IPS-18c (cell line): Measurements from ENCODE around the gene BAX.

Experiments used
- H3K4me3 ChIP-seq: 2 replicates; pipeline ENCODE4 v1.7.0; 2013; ENCODE audit warnings: low read depth, mild to moderate bottlenecking, low read length, moderate library complexity; ENCODE audit not compliant: insufficient read depth
- H3K9me3 ChIP-seq: one replicate; pipeline ENCODE4 v1.6.1; 2013; ENCODE audit warnings: mild to moderate bottlenecking, low read length, moderate library complexity; ENCODE audit not compliant: control insufficient read depth, insufficient read depth

BAX gene

DNA sequence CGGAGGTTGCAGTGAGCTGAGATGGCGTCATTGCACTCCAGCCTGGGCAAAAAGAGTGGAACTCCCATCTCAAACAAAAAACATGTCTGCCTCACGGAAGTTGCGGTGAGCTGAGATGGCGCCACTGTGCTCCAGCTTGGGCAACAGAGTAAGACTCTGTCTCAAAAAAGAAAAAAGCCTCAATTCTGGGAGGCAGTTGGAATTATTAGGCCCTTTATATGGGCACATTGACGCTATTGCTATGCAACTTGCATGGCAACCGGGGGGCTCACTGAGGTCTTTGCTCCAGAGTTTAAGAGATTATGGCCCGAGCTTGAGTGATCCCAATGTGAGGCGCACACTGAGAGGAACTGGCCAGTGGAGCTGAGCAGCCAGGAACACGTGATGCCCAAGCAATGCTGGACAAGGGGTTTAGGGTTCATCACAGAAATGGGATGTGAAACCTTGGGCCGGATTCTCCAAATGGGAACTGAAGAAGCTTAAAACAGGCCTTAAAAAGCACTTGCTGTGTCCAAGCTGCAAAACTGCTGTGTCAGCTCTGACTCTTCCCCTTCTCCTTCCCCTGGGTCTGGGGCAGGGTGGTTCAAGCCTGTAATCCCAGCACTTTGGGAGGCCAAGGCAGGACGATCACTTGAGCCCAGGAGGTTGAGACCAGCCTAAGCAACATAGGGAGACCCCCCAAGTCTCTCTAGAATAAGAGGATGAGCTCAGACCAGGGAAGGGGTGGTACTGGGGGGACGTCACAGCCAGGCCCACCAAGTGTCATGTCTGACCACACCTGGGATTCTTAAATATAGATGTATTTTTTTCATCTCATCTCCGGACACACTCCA, 12.9 kb downstream of the BAX start:
- Histone ChIP-seq H3K4me3 (no peak overlapping the region), H3K9me3 (peaks cover 2% of the 10 kb centered on the region)

DNA sequence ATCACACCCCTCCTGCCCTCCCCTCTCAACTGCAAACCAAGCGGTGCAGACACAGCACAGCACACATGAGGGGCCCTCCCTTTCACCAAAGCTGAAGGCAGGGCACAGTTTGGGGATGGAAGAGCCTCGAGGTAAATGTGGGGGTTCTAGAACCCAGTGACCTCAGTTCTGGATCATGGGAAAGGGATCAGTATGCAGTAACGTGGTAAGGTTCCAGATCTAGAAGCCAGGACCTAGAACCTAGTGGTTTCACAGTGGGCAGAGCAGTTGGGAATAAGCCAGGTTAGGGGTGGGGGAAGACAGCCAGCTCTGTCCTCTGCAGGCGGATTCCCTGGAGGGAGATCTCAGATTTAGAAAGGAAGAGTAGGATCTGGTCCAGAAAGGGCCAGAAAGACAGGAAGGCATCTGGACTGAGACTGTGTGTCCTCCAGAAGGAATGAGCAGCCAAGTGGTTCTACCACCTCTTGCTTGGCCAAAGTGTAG, 13.5 kb downstream of the BAX start:
- Histone ChIP-seq H3K4me3 (no peak overlapping the region), H3K9me3 (peaks cover 2% of the 10 kb centered on the region)

DNA sequence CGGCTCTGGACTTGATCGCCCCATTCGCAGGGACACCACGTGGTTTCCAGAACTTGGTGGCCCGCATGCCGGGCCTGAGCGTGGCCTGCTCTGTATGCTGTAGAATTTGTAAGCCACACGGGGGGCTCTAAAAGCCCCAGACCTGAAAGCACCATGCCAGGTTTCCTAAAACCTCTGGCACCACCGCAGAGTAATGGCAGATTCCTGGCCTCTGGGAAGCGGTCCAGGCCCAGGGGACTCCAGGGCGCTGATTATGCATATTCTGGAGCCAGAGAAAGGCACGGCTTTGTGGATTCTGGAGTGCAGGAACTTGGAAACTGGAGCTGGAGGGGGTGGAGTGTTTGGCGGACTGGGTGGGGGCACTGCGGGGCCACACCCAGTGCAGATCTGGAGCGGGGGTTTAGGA, 14.1 kb downstream of the BAX start:
- Histone ChIP-seq H3K9me3 (peaks cover 2% of the 10 kb centered on the region), H3K4me3 (no peak overlapping the region)

DNA sequence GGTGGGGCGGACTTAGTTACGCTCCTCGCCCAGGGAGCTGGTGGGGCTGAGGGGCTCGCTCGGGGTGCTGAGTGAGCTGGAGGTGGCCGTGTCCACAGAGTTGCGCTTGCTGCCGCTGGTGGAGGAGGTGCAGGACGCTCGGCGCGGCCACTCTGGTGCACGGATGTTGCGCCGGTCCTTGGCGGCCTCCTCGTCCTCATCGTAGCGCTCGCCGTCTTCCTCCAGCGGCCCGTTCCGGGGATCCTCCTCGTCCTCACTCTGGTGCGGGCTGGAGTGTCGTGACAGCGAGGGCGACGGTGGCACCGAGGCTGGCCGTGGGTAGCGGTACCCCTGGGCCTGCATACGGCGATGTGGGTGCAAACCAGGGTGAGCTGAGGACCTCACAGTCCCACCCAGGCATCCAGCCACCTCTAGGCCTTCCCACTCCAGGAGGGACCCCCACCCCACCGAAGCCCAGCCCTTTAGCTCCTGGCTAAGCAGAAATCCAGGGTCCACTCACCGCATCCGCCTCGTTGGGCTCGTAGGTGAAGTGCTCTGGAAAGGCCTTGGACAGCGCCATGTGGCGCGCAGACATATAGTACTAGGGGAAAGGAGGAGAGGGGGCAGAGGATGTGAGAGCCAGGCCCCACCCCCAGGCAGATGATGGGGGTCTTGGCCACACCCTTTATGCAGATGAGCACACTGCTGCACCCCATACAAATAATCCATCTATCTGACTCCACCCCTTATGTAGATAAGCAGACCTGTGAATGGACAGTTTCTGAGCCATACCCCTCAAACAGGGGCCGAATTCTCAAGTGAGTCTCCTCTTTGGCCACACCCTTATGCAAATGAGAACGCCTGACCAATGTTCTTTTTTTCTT, 14.8 kb downstream of the BAX start:
- H3K4me3 ChIP-seq: no peak overlapping the region
- H3K9me3 ChIP-seq: peaks cover 2% of the 10 kb centered on the region

DNA sequence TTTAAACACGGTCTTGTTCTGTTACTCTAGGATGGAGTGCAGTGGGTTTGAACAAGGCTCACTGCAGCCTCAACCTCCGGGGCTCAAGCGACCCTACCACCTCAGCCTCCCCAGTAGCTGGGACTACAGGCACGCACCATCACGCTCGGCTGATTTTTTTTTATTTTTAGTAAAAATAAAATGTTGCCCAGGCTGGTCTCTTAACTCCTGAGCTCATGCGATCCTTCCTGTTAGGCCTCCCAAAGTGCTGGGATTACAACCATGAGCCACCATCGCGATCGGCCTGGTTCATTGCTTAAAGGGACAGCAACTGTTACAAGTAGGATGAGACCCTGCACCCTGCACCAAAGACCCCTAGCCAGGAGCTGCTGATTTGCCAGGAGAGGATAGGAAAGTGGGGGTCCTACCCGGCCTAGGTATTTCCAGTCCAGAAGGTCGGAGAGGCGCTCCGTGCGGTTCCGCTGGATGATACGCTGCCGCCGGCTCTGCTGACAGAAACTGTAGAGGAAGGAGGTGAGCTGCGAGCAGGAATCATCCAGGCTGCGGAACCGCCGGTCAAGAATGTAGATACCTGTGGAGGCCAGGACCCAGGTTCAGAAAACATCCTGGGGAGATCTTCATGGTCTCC, 15.6 kb downstream of the BAX start:
- Histone ChIP-seq H3K9me3 (peaks cover 2% of the 10 kb centered on the region), H3K4me3 (no peak overlapping the region; the same call in 1 of the 2 replicates)

DNA sequence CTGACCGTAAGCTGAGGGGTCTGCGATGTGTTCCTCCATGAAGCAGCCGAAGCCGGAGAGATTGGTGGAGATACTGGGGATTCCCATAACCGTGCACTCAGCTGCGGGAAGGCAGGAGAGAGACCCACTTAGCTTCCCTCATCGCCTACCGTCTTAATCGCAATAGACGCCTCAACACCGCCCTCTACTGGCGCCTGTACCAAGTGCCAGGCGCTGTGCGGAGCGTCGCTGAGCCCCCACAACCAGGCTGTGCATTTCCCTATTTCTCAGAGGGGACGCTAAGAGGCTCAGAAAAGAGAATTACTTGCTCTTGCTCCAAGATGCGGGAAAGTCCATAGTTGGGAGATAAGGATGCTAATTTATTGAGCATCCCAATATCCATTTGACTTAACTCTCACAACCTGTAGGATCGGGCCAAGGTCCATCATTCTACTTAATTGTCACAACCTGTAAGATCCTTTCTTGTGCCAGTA, 16.3 kb downstream of the BAX start:
- peaks cover 2% of the 10 kb centered on the region for H3K9me3 ChIP-seq
- H3K4me3 ChIP-seq: no peak overlapping the region

DNA sequence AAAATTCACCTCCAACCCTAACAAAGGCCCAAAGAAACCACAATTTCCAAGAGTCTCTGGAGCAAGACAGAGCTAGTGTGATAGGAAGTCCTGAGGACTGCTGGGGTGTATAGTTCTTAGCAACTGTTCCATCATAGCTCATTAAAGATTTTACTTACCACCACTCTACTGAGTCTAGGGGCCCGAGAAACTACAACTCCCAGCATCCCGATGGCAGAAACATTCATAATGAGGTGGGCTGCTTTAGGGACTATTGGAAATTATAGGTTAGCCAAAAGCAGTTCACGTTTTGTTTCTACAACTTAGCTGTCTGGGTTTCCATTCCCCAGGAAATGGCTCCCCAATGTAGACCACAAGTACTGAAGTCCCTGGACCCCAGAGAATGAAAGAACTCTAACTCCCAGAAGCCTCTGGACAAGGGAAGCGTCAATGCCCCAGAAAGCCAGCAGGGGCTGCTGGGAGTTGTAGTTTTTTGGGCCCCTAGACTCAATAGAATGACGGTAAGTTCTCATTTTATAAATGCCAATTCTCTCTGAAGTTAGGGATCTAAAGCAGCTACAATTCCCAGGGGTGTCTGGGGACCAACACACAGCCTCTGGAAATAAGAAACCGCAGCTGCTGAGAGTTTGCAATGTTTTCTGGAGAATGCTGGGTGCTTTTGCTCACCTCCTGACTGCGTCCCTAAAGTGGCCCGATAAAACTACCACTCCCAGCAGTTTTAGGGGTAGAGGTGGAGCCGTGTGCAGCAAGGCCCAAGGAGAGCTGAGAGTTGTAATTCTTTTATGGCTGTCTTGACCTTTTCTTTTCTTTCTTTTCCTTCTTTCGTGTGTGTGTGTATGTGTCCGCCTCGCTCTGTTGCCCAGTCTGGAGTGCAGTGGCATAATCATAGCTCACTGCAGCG, 21.5 kb downstream of the BAX start:
- Histone ChIP-seq H3K9me3 (no peaks in the 10 kb centered on the region), H3K4me3 (no peak overlapping the region)

DNA sequence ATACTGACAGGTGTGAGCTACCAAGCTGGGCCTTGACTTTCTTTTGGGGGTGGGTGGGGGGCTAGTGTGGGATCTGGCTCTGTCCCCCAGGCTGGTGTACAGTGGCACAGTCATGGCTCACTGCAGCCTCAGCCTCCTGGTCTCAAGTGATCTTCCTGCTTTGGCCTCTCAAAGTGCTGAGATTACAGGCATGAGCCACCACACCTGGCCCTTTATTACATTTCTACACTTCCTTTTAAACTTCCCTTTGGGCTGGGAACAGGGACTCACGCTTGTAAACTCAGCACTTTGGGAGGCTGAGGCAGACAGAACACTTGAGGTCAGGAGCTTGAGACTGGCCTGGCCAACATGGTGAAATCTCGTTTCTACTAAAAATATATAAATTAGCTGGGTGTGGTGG, 22.4 kb downstream of the BAX start:
- Histone ChIP-seq H3K9me3 (no peaks in the 10 kb centered on the region), H3K4me3 (no peak overlapping the region)

DNA sequence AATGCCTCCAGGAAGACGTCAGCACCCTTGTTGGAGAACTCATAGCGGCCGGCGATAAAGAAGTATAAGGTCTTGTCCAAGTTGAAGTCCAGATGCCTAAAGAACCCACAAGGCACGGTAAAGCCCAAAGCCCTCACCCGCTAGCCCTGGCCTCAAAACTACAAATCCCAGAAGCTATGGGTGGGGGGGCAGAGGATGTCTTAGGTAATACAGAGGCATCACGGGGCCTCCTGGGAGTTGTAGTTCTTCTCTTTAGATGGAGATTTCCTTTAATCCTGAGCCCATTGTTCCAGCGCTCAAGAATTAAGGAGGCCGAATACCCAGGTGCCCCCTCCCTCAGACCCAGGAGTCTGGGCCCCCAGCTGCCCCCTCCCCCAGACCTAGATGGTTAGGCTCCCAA, 27.6 kb downstream of the BAX start:
- Histone ChIP-seq H3K4me3 (no peak overlapping the region), H3K9me3 (no peaks in the 10 kb centered on the region)

DNA sequence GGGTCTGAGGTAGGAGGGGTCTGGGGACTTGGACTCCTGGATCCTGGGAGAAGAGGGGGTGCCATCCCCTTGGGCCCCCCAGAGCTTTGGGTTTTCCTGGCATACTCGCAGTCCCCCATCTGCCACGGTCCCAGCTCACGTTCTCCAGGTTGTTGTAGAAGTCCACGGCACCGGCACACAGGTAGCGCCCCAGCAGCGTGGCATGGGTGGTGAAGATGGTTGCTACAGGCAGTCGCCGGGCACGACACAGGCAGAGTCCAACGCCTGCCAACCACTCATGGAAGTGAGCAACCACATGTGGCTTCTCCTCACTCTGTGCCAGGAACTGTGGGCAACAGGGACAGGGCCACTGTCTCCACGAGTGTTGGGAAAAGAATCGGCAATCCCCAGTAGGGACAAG, 31.0 kb downstream of the BAX start:
- no peaks in the 10 kb centered on the region for H3K9me3 ChIP-seq
- H3K4me3 ChIP-seq: no peak overlapping the region

DNA sequence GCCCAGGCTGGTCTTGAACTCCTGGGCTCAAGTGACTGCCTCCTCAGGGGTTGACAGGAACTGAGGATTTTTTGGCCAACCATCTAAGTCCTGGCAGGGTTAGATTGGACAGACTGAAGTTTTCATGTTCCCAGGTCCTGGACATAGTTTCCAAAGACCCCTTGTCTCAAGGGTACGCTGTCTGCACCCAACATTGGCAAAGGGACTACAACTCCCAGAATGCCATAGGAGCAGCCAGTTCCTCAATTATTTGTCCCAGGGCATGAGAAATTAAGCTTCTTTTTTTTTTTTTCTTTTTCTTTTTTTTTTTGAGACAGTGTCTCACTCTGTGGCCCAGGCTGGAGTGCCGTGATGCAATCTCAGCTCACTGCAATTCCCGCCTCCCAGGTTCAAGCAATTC, 31.5 kb downstream of the BAX start:
- Histone ChIP-seq H3K9me3 (no peaks in the 10 kb centered on the region), H3K4me3 (no peak overlapping the region)

DNA sequence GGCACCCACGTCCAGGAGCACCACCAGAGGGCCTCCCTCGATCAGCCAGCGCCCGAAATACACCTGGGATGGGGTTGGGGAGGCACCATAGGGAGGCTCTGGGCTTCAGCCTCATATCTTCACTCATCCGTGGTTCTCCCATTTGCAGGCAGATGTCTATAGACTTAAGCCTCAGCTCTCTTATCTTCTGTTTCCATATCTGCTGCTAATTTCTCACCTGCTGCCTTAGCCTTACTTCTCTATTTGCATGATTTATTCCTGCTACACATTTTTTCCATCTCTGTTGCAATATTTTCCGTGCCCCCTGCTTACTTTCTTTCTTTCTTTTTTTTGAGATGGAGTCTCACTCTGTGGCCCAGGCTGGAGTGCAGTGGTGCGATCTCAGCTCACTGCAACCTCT, 32.6 kb downstream of the BAX start:
- Histone ChIP-seq H3K4me3 (no peak overlapping the region), H3K9me3 (no peaks in the 10 kb centered on the region)

DNA sequence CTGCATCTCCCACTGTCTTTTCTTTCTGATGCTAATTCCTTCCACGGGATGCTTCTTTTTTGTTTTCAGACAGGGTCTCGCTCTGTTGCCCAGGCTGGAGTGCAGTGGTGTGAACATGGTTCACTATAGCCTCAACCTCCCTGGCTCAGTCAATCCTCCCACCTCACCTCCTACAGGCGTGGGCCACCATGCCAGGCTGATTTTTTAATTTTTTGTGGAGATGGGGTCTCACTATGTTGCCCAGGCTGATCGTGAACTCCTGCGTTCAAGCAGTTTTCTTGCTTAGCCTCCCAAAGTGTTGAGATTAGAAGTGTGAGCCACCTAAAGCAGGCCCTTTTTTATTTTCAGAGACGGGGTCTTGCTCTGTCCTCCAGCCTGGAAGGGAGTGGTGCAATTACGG, 33.6 kb downstream of the BAX start:
- Histone ChIP-seq H3K4me3 (no peak overlapping the region), H3K9me3 (no peaks in the 10 kb centered on the region)

DNA sequence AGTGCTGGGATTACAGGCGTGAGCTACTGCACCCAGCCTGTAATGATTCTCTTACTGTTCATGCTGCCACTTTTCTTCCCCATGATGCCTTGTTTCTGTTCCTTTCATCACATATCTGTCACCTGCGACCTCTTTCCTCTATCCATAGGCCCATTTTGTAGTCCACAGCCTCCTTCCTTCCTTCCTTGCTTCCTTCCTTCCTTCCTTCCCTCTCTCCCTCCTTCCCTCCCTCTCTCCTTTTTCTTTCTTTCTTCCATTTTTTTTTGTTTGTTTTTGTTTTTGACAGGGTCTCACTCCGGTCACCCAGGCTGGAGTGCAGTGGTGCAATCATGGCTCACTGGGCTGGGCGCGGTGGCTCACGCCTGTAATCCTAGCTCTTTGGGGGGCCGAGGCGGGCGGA, 34.2 kb downstream of the BAX start:
- Histone ChIP-seq H3K9me3 (no peaks in the 10 kb centered on the region), H3K4me3 (no peak overlapping the region)

DNA sequence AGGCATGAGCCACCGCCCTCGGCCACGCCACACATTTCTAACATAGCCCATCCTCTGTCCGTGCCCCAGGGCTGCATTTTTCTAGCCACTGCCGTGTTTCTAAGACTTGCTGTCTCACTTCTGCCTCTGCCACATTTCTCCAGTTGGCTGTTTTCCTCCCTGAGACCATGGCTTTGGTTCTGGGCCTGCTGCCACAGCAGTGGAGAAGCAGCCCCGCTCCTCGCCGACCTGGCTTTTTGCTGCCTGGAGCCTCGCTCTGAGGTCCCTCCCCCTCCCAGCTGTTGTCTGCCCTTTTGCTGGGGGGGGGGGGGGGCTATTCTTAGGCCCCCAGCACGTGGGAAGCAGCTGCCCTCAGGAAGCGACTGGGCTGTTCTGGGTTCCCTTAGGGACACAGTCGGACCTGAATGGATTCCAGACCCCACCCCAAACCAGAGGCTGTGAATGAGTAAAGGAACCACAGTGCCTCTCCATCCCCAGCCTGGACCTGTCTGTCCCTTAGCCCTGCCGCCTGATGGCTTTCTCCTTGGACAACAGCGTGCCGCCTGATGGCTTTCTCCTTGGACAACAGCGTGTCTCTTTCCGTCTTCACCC, 35.1 kb downstream of the BAX start:
- Histone ChIP-seq H3K4me3 (no peak overlapping the region), H3K9me3 (no peaks in the 10 kb centered on the region)

DNA sequence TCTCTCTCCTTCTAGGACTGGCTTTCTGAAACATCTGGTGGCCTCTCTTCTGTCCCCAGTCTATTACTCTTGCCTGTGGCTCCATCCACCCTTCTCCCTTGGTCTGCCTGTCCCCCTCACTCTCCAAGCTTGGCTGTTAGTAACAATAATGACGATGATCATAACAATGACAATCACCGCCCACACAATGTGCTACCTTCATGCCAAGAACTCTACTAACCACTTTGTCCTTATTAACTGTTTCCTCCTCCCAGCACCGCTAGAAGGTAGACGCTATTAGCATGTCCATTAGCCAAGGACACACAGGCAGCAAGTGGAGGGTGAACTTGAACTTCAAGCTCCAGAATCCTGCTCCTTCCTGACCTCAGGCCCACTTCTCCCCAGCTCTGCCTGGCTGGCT, 35.7 kb downstream of the BAX start:
- Histone ChIP-seq H3K9me3 (no peaks in the 10 kb centered on the region), H3K4me3 (no peak overlapping the region)
